ENCODE data around the gene DROSHA. TPM values are rescaled to one million over a fixed set of nuclear protein-coding genes. Genes with fewer than 3 reads are reported as not detected.

DROSHA gene
- total RNA-seq, 1 donor from 2014 or later = 58.6 TPM

GRCh38 chr5:31469466-31469865 lies 62.4 kb downstream of the DROSHA start:
- DNase-seq (ENCODE audit: low read depth) = no peak
- no peak for TF ChIP-seq CTCF (conservative IDR thresholded peaks at IDR 0.05; ENCODE audit: low read depth, low read length)
- no peak overlapping the region for H3K4me3 ChIP-seq (ENCODE audit: low read depth, low read length)

GRCh38 chr5:31465291-31465690 lies 66.6 kb downstream of the DROSHA start:
- DNase-seq (ENCODE audit: low read depth) = no peak
- TF ChIP-seq CTCF (conservative IDR thresholded peaks at IDR 0.05; ENCODE audit: low read depth, low read length) = no peak
- H3K4me3 ChIP-seq (ENCODE audit: low read depth, low read length) = no peak overlapping the region

GRCh38 chr5:31464081-31464480 lies 67.8 kb downstream of the DROSHA start:
- TF ChIP-seq CTCF (conservative IDR thresholded peaks at IDR 0.05; ENCODE audit: low read depth, low read length) = no peak
- no peak for DNase-seq (ENCODE audit: low read depth)
- H3K4me3 ChIP-seq (ENCODE audit: low read depth, low read length) = no peak overlapping the region

- no peak overlapping the region for H3K4me3 ChIP-seq (ENCODE audit: low read depth, low read length)
- TF ChIP-seq CTCF (conservative IDR thresholded peaks at IDR 0.05; ENCODE audit: low read depth, low read length) = no peak
- DNase-seq (ENCODE audit: low read depth) = no peak
Observed at GRCh38 chr5:31463351-31463750, 68.5 kb downstream of the DROSHA start.

GRCh38 chr5:31459594-31459993 lies 72.3 kb downstream of the DROSHA start:
- no peak overlapping the region for H3K4me3 ChIP-seq (ENCODE audit: low read depth, low read length)
- no peak for DNase-seq (ENCODE audit: low read depth)
- TF ChIP-seq CTCF (conservative IDR thresholded peaks at IDR 0.05; ENCODE audit: low read depth, low read length) = no peak

- H3K4me3 ChIP-seq (ENCODE audit: low read depth, low read length) = no peak overlapping the region
- no peak for DNase-seq (ENCODE audit: low read depth)
- no peak for TF ChIP-seq CTCF (conservative IDR thresholded peaks at IDR 0.05; ENCODE audit: low read depth, low read length)
Observed at GRCh38 chr5:31455172-31455571, 76.7 kb downstream of the DROSHA start.

- DNase-seq (ENCODE audit: low read depth) = no peak
- no peak for TF ChIP-seq CTCF (conservative IDR thresholded peaks at IDR 0.05; ENCODE audit: low read depth, low read length)
- no peak overlapping the region for H3K4me3 ChIP-seq (ENCODE audit: low read depth, low read length)
Observed at GRCh38 chr5:31453522-31453921, 78.4 kb downstream of the DROSHA start.

Measured in epithelial cell of proximal tubule (primary cell).